ENCODE data around the gene SLC16A6.
"Not testable (repeated sequence)": the region's sequence is repeated elsewhere in the genome, so short reads cannot be mapped to it uniquely, and the experiment has no call there.

DNA sequence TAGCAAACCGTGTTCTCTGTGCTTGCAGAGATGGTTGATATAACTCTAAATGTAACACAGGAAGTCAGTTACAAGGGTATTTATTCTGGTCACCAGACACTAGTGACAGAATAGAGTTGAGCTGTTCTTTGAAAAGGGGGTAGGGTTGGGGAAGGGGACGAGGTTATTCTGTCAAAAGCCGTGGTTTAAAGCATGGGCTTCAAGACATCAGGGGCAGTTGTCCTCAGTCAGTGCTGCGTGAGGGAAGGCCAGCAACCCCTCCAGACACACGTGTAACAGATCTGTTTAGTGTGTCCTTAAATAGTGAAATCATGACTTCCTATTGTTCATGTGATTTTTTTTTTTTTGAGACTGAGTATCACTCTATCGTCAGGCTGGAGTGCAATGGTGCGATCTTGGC, 37.5 kb downstream of the SLC16A6 start:
- TF ChIP-seq, protein P1, sequence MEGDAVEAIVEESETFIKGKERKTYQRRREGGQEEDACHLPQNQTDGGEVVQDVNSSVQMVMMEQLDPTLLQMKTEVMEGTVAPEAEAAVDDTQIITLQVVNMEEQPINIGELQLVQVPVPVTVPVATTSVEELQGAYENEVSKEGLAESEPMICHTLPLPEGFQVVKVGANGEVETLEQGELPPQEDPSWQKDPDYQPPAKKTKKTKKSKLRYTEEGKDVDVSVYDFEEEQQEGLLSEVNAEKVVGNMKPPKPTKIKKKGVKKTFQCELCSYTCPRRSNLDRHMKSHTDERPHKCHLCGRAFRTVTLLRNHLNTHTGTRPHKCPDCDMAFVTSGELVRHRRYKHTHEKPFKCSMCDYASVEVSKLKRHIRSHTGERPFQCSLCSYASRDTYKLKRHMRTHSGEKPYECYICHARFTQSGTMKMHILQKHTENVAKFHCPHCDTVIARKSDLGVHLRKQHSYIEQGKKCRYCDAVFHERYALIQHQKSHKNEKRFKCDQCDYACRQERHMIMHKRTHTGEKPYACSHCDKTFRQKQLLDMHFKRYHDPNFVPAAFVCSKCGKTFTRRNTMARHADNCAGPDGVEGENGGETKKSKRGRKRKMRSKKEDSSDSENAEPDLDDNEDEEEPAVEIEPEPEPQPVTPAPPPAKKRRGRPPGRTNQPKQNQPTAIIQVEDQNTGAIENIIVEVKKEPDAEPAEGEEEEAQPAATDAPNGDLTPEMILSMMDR (IDR thresholded peaks at IDR 0.05) = not testable (repeated sequence)
- TF ChIP-seq POLR2A (IDR thresholded peaks at IDR 0.05) = not testable (repeated sequence)
